22Rv1 (cell line): ENCODE data around the gene CD34.

Source experiments
- H3K27ac ChIP-seq: fragments of 450-650 bp; 2 replicates; pipeline ENCODE4 v1.5.1; 2017
- ZFX ChIP-seq: fragments of 450-650 bp; IDR thresholded peaks from 2 replicates; pipeline ENCODE4 v1.6.1; 2017; ENCODE audit warnings: antibody characterized with exemption, borderline replicate concordance
- TF ChIP-seq, protein P1 (sequence below): fragments of 450-650 bp; IDR thresholded peaks from 2 replicates; pipeline ENCODE4 v1.5.1; 2017; ENCODE audit warnings: mild to moderate bottlenecking

Gene CD34

DNA sequence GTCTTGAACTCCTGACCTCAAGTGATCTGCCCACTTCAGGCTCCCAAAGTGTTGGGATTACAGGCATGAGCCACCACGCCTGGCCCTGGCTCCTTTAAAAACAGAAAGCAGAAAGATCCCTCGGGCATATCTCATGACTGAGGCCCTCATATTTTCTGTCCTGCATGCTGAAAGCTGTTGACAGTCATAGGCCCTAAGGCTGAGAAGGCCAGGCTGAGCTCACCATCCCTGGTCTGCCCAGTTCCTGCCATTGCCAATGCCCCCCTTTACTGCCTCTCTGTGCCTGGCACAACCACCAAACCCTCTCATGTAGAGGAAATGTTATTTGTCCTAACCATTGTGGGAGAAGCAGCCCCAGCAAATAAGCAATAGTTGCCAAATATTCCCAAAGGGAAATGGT is 12.7 kb downstream of the CD34 start:
- no peak overlapping the region for H3K27ac ChIP-seq
- TF ChIP-seq ZFX = no peak
- TF ChIP-seq, protein P1, sequence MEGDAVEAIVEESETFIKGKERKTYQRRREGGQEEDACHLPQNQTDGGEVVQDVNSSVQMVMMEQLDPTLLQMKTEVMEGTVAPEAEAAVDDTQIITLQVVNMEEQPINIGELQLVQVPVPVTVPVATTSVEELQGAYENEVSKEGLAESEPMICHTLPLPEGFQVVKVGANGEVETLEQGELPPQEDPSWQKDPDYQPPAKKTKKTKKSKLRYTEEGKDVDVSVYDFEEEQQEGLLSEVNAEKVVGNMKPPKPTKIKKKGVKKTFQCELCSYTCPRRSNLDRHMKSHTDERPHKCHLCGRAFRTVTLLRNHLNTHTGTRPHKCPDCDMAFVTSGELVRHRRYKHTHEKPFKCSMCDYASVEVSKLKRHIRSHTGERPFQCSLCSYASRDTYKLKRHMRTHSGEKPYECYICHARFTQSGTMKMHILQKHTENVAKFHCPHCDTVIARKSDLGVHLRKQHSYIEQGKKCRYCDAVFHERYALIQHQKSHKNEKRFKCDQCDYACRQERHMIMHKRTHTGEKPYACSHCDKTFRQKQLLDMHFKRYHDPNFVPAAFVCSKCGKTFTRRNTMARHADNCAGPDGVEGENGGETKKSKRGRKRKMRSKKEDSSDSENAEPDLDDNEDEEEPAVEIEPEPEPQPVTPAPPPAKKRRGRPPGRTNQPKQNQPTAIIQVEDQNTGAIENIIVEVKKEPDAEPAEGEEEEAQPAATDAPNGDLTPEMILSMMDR = no peak

DNA sequence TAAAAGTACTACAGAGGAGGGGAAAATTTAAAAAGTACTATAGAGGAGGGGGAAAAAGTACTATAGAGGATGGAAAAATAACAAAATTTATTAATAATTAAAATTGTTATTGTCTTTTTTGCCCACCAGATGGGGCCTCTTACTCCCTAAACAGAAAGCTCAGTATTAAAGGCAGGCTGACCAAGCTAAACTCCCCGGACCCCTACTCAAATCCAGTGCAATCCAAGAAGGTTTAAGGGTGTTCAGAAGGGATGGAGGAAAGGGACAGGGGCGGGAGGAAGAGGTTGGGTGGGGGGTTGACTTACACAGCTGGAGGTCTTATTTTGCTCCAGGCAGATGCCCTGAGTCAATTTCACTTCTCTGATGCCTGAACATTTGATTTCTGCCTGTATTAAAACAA is 13.7 kb downstream of the CD34 start:
- TF ChIP-seq, protein P1 = peak; percentile 64
- no peak for TF ChIP-seq ZFX
- H3K27ac ChIP-seq = no peak overlapping the region

GRCh38 chr1:207896547-207896946 is 14.4 kb downstream of the CD34 start:
- TF ChIP-seq, protein P1 = no peak
- no peak for TF ChIP-seq ZFX
- H3K27ac ChIP-seq = no peak overlapping the region

DNA sequence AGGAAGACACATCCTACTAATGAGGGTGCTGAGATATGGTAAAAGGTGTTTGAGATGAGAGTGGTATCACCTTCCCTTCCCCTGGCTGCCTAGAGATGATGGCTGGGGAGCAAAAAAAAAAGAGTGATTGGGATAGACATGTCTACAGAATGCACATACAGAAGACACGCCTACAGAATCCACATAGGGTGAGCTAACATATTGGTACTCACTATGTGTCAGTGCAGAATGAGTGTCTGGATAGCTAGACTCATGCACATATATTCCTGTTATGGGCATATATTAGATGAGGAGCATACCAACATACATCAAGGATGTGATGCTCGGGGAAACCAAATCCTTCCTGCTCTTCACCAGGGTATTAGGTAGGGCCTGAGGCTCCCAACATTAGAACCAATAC is 16.2 kb downstream of the CD34 start:
- H3K27ac ChIP-seq = no peak overlapping the region
- no peak for TF ChIP-seq ZFX
- TF ChIP-seq, protein P1 = no peak

- TF ChIP-seq ZFX = no peak
- TF ChIP-seq, protein P1 = no peak
- no peak overlapping the region for H3K27ac ChIP-seq
Observed at GRCh38 chr1:207893737-207894582, 17.0 kb downstream of the CD34 start.

- no peak overlapping the region for H3K27ac ChIP-seq
- TF ChIP-seq, protein P1 = no peak
Observed at GRCh38 chr1:207892764-207893163, 18.2 kb downstream of the CD34 start.

- TF ChIP-seq, protein P1 = no peak
- no peak overlapping the region for H3K27ac ChIP-seq
Observed at GRCh38 chr1:207891148-207891547, 19.8 kb downstream of the CD34 start.
